ENCODE data around the gene TRAPPC6A. TPM values are rescaled to one million over a fixed set of nuclear protein-coding genes. Genes with fewer than 3 reads are reported as not detected.

TRAPPC6A gene
- total and polyA plus RNA-seq, 9 of the 15 experiments (the other 6 are each of a cell fraction or from before 2014, with no cell fraction given): 0.82 to 23.6 (median 11.6) TPM

- Histone ChIP-seq H3K4me2 (ENCODE audit: insufficient read depth, low read length) (no peak overlapping the region), H3K27me3 (ENCODE audit: control insufficient read depth in 2 of 2, insufficient read depth in 2 of 2, low read length in 2 of 2) (no peaks in the 10 kb centered on the region), H3K4me1 (replicated peaks in 1 of 2; ENCODE audit: control insufficient read depth in 2 of 2, insufficient read depth in 2 of 2, low read length in 2 of 2) (peaks cover 8 to 40% of the 10 kb centered on the region in 2 experiments; a peak in 4 of 5 replicates), H3K9me3 (replicated peaks; ENCODE audit: control insufficient read depth, insufficient read depth, low read depth, low read length) (no peaks in the 10 kb centered on the region), H3K9ac (ENCODE audit: insufficient read depth in 1 of 2, low read depth in 2 of 2, low read length in 2 of 2) (no peak overlapping the region), H3K4me3 (no peak overlapping the region), H4K20me1 (replicated peaks; ENCODE audit: control insufficient read depth, insufficient read depth, low read length) (peaks cover 33% of the 10 kb centered on the region), H2AFZ (ENCODE audit: low read depth, low read length) (no peak overlapping the region), H3K27ac (ENCODE audit: extremely low read depth, low read depth, low read length) (no peak overlapping the region), H3K79me2 (ENCODE audit: control insufficient read depth, insufficient read depth, low read length) (peaks cover 80% of the 10 kb centered on the region), H3K9me1 (ENCODE audit: control insufficient read depth, insufficient read depth, low read length) (peaks cover 5% of the 10 kb centered on the region), H3K36me3 (ENCODE audit: control insufficient read depth, insufficient read depth, low read length) (peaks cover 23% of the 10 kb centered on the region; the same call in 2 of the 3 replicates)
- intact Hi-C loops (cut with micrococcal nuclease): no loop called here
- ATAC-seq: no peak
- ChIA-PET CTCF (ENCODE audit: low intra/inter-chr PET ratio) (no interaction called here), POLR2A (interaction anchor here (1.5 kb wide), 1 partner anchor 14 kb away, joined by 4 read pairs; no protein-coding TSS in a partner anchor)
- in situ Hi-C loops (cut with MboI): no loop called here
- no peak for DNase-seq (ENCODE audit: extremely low read depth in 1 of 4, low spot score in 3 of 4)
- 72% methylated on average over 3 of the region's 4 CpGs for WGBS (ENCODE audit: insufficient coverage, low coverage, missing lambda C conversion rate)
- BruUV-seq (replicated peaks): no TSS peak
- no peak for FAIRE-seq
- no peak for TF ChIP-seq HNRNPK (IDR thresholded peaks at IDR 0.05; ENCODE audit: low read depth, low read length, poor library complexity, severe bottlenecking)
- TF ChIP-seq XRCC5 (IDR thresholded peaks at IDR 0.05; ENCODE audit: low read depth, low read length): no peak
- no peak for TF ChIP-seq ZNF512 (tag; IDR thresholded peaks at IDR 0.05)
- no peak for TF ChIP-seq ZFP36 (IDR thresholded peaks at IDR 0.05; ENCODE audit: low read depth, low read length, partially characterized antibody)
- no peak for TF ChIP-seq FIP1L1 (IDR thresholded peaks at IDR 0.05; ENCODE audit: low read depth, low read length, poor library complexity, severe bottlenecking)
- TF ChIP-seq POU5F1 (IDR thresholded peaks at IDR 0.05; ENCODE audit: borderline replicate concordance, low read depth, low read length, partially characterized antibody): no peak
These were observed 63.9 kb downstream of the TRAPPC6A start for GRCh38 chr19:45114116-45114515.

Measured in K562 (cell line).